Suprapubic skin (tissue), 4 donors: ENCODE measurements around the gene FAM78B. TPM values are rescaled to one million over a fixed set of nuclear protein-coding genes. Genes with fewer than 3 reads are reported as not detected.

Source experiments
- DNase-seq, 2 donors: peaks; one replicate each; pipeline ENCODE4 v3.0.0-alpha.2; 2019; ENCODE audit warnings: low spot score in 2 of 2
- H3K27ac ChIP-seq: fragments of 200-600 bp; sonication (generic); one replicate; pipeline ENCODE4 v1.5.1; 2019
- H3K27me3 ChIP-seq: fragments of 200-600 bp; sonication (generic); one replicate; pipeline ENCODE4 v1.5.1; 2019
- H3K36me3 ChIP-seq: fragments of 200-600 bp; sonication (generic); one replicate; pipeline ENCODE4 v1.5.1; 2019
- H3K4me1 ChIP-seq: fragments of 200-600 bp; sonication (generic); one replicate; pipeline ENCODE4 v1.5.1; 2019
- H3K4me3 ChIP-seq: fragments of 200-600 bp; sonication (generic); one replicate; pipeline ENCODE4 v1.5.1; 2019; ENCODE audit warnings: mild to moderate bottlenecking
- H3K9me3 ChIP-seq: fragments of 200-600 bp; sonication (generic); one replicate; pipeline ENCODE4 v1.5.1; 2019
- CTCF ChIP-seq, 2 donors: fragments of 200-600 bp in 1 of 2; fragments of 450-650 bp in 1 of 2; sonication (generic) in 1 of 2; IDR thresholded peaks; one replicate each; pipeline ENCODE4 v1.5.1; 2016 to 2019; ENCODE audit warnings: antibody characterized with exemption in 2 of 2, mild to moderate bottlenecking in 1 of 2, moderate library complexity in 1 of 2
- EP300 ChIP-seq: sonication (generic); formaldehyde crosslinking; IDR thresholded peaks from one replicate; pipeline ENCODE4 v1.6.1; 2017; ENCODE audit warnings: antibody characterized with exemption
- POLR2A ChIP-seq, 2 donors: fragments of 450-650 bp; IDR thresholded peaks; one replicate each; pipeline ENCODE4 v1.6.1; 2017; ENCODE audit warnings: antibody characterized with exemption in 2 of 2, mild to moderate bottlenecking in 2 of 2, moderate library complexity in 2 of 2
- POLR2AphosphoS5 ChIP-seq, 3 donors: sonication (generic); formaldehyde crosslinking; IDR thresholded peaks; one replicate each; pipeline ENCODE4 v1.6.1; 2017; ENCODE audit warnings: antibody characterized with exemption in 3 of 3
- WGBS: methylation state at CpG from one replicate; pipeline ENCODE4 v1.1.5; 2018; 5-methylcytosine and 5-hydroxymethylcytosine counted together
- total RNA-seq, 4 donors: library from RNA; depleted of rRNA; stranded (reverse); fragments of >200 nt; gene quantifications; one replicate each; pipeline ENCODE4 v1.1.0, GENCODE V29; 2016

The FAM78B gene
- total RNA-seq, 4 donors from 2014 or later = 0.72 to 1.9 (median 1.3) TPM

- H3K27ac ChIP-seq = no peak overlapping the region
- TF ChIP-seq POLR2A (IDR thresholded peaks at IDR 0.05) (no peak), CTCF (IDR thresholded peaks at IDR 0.05) (no peak), EP300 (no peak), POLR2AphosphoS5 (IDR thresholded peaks at IDR 0.05) (no peak)
- H3K36me3 ChIP-seq = no peaks in the 10 kb centered on the region
- no peaks in the 10 kb centered on the region for H3K27me3 ChIP-seq
- H3K4me3 ChIP-seq = no peak overlapping the region
- DNase-seq = no peak
- 88% methylated on average over 4 of the region's 4 CpGs for WGBS
- H3K4me1 ChIP-seq = no peaks in the 10 kb centered on the region
- no peaks in the 10 kb centered on the region for H3K9me3 ChIP-seq
Observed at GRCh38 chr1:166133857-166134256, 32.9 kb downstream of the FAM78B start.

GRCh38 chr1:166133276-166133841, 33.4 kb downstream of the FAM78B start:
- H3K36me3 ChIP-seq = no peaks in the 10 kb centered on the region
- no peak overlapping the region for H3K4me3 ChIP-seq
- no peaks in the 10 kb centered on the region for H3K27me3 ChIP-seq
- DNase-seq = no peak
- no peak for TF ChIP-seq POLR2A (IDR thresholded peaks at IDR 0.05)
- no peak for TF ChIP-seq EP300
- no peak for TF ChIP-seq POLR2AphosphoS5 (IDR thresholded peaks at IDR 0.05)
- no peak for TF ChIP-seq CTCF (IDR thresholded peaks at IDR 0.05)
- H3K27ac ChIP-seq = no peak overlapping the region
- no peaks in the 10 kb centered on the region for H3K4me1 ChIP-seq
- no peaks in the 10 kb centered on the region for H3K9me3 ChIP-seq
- 98% methylated on average over 7 of the region's 7 CpGs for WGBS

- Histone ChIP-seq H3K9me3 (no peaks in the 10 kb centered on the region), H3K27me3 (no peaks in the 10 kb centered on the region), H3K4me1 (no peaks in the 10 kb centered on the region), H3K4me3 (no peak overlapping the region), H3K36me3 (no peaks in the 10 kb centered on the region), H3K27ac (no peak overlapping the region)
- no peak for DNase-seq
- TF ChIP-seq POLR2AphosphoS5 (IDR thresholded peaks at IDR 0.05) = no peak
- no peak for TF ChIP-seq POLR2A (IDR thresholded peaks at IDR 0.05)
- no peak for TF ChIP-seq CTCF (IDR thresholded peaks at IDR 0.05)
- TF ChIP-seq EP300 = no peak
Observed at GRCh38 chr1:166132496-166132895, 34.3 kb downstream of the FAM78B start.

GRCh38 chr1:166129006-166129405, 37.8 kb downstream of the FAM78B start:
- H3K27ac ChIP-seq = no peak overlapping the region
- no peaks in the 10 kb centered on the region for H3K27me3 ChIP-seq
- no peaks in the 10 kb centered on the region for H3K4me1 ChIP-seq
- no peaks in the 10 kb centered on the region for H3K36me3 ChIP-seq
- DNase-seq = no peak
- WGBS = 92% methylated on average over 3 of the region's 3 CpGs
- no peaks in the 10 kb centered on the region for H3K9me3 ChIP-seq
- no peak for TF ChIP-seq CTCF (IDR thresholded peaks at IDR 0.05)
- no peak for TF ChIP-seq POLR2AphosphoS5 (IDR thresholded peaks at IDR 0.05)
- TF ChIP-seq EP300 = no peak
- no peak for TF ChIP-seq POLR2A (IDR thresholded peaks at IDR 0.05)
- H3K4me3 ChIP-seq = no peak overlapping the region

GRCh38 chr1:166128195-166128594, 38.6 kb downstream of the FAM78B start:
- TF ChIP-seq EP300 (no peak), CTCF (IDR thresholded peaks at IDR 0.05) (no peak), POLR2AphosphoS5 (IDR thresholded peaks at IDR 0.05) (no peak), POLR2A (IDR thresholded peaks at IDR 0.05) (no peak)
- H3K4me3 ChIP-seq = no peak overlapping the region

More at GRCh38 chr1:166128195-166128594, 38.6 kb downstream of the FAM78B start:
- Histone ChIP-seq H3K36me3 (no peaks in the 10 kb centered on the region), H3K4me1 (no peaks in the 10 kb centered on the region), H3K27ac (no peak overlapping the region), H3K27me3 (no peaks in the 10 kb centered on the region), H3K9me3 (no peaks in the 10 kb centered on the region)
- DNase-seq = no peak
- 59% methylated on average over 1 of the region's 1 CpG for WGBS
